ENCODE measurements around the gene UBAC2.

GRCh38 chr13:99382428-99383133 lies 181.9 kb downstream of the UBAC2 start:
- no peak for TF ChIP-seq POLR2A (IDR thresholded peaks at IDR 0.05)
- no peak for TF ChIP-seq CTCF (IDR thresholded peaks at IDR 0.05 in 4 of 5, conservative IDR thresholded peaks at IDR 0.05 in 1 of 5)
